AG20443 (cell line): ENCODE measurements around the gene DCAF17.
"Not testable (repeated sequence)": the region's sequence is repeated elsewhere in the genome, so short reads cannot be mapped to it uniquely, and the experiment has no call there.

Source experiments
- DNase-seq: peaks from one replicate; pipeline ENCODE4 v3.0.0; 2012; ENCODE audit warnings: low spot score, mixed read lengths

Gene DCAF17

GRCh38 chr2:171411214-171411613, 22.8 kb upstream of the DCAF17 start:
- DNase-seq = no peak

DNA sequence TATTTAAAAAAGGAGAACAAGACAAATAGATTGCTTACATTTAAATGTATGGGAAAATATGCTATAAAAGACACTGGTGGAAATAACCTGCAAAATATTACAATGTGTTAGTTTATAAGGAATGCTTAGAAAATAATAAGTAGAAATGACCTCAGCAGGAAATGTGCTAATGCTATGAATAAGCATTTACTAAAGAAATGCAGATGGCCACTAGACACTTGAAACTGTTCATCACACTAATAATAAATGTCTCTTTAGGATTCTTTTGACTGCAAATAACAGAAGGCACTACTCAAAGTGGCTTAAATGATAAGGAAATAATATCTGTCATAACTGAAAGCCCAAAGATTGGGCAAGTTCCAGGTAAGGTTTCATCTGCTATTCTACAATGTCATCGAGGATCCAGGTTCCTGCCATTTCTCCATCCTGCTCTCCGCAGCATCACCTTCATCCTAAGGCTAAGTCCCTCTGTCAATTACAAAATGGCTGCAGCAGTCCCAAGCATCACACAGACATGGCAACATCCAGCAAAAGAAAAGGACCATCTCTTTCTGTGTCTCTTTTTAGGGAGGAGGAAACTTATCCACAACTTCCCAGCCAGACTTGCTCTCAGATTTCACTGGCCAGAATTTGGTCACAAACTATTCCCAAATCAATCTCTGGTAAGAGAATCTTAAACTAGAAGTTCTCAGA, 22.1 kb upstream of the DCAF17 start:
- no peak for DNase-seq

DNA sequence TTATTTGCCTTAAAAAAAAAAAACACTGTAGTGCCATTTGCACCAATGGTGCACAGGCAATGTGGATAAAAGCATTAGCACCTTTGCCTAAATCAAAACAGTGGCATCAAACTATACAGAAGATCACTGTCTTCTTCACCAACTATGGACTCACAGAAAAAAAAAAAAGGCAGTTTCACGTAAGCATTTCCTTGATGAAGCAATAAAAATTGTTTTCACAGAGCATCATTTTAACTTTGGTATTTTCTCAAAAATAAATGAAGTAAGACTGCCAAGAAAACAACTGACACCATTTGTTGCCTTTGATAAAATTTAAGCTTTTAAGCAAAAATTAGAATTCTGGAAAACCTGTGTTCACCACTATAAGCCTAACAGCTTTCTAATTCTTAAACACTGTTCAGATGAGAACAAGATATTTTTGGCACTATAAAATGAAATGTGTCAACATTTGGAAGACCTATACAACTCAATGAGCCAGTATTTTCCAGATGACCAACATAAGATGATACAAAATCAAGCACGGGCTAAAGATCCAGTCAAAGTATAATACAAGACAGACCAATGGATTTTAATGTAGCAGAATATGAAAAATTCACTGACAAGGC, 21.4 kb upstream of the DCAF17 start:
- no peak for DNase-seq

- not testable (repeated sequence) for DNase-seq
Measured at GRCh38 chr2:171414645-171415044, 19.4 kb upstream of the DCAF17 start.

DNA sequence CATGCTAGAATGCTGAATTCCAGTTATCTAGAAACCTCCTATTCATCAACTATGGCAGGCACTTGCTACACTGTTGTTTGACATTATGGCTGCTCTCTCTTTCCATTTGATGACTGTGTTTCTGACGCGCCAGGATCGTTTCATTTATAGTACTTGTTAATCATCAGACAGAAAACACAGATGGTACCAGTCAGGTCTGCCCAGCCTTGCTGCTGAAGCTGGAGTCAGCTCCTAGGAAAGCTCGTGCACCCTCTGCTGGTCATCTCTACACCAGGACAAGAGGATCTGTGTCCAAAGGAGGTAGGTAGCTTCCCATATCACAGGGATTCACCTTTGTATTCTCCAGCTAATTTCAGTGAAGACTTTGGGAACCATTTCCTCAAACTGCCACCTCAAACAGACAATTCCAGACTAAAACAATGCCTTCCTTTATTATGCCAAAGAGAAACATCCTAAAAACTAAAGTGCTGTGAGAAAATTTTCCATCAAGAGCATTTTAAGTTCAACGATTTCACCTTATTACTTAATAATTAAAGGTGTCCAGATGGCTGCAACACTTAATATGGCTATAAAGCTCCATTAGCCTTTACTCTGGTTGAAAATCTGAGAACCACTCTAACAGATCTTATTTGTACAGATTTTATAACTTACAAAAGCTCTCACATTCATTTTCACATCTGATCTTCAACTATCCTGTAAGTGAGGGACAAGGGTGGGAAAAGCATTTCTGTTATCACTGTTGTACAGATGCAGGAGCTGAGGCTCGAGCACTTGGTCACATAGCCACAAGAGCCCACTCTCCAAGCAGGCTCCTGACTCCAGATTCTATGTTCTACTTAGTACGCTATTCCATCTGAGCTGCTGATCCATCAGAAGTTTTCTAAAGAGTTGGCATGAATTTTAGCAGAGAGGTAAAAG, 17.8 kb upstream of the DCAF17 start:
- DNase-seq = peak; percentile 88

DNA sequence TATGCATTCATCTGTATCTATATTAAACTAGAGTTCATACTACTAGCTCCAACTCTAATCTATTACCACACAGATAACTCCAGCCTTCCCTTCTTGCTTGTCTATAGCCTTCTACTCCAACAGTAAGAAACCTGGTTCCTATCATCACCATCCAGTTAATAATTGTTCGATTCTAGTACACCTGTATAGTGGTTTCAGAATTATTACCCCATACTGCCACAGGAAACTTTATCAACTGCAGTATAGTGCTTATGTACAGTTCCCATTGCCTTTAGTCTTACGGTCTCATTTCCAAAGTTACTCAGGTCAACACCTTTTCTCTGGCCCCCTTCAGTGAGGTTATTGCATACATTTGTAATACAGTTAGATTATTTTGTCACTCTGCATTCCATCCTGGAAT, 14.7 kb upstream of the DCAF17 start:
- no peak for DNase-seq

- DNase-seq = no peak
Measured at GRCh38 chr2:171420728-171421563, 13.1 kb upstream of the DCAF17 start.

- not testable (repeated sequence) for DNase-seq
Measured at GRCh38 chr2:171422710-171423495, 11.1 kb upstream of the DCAF17 start.

DNA sequence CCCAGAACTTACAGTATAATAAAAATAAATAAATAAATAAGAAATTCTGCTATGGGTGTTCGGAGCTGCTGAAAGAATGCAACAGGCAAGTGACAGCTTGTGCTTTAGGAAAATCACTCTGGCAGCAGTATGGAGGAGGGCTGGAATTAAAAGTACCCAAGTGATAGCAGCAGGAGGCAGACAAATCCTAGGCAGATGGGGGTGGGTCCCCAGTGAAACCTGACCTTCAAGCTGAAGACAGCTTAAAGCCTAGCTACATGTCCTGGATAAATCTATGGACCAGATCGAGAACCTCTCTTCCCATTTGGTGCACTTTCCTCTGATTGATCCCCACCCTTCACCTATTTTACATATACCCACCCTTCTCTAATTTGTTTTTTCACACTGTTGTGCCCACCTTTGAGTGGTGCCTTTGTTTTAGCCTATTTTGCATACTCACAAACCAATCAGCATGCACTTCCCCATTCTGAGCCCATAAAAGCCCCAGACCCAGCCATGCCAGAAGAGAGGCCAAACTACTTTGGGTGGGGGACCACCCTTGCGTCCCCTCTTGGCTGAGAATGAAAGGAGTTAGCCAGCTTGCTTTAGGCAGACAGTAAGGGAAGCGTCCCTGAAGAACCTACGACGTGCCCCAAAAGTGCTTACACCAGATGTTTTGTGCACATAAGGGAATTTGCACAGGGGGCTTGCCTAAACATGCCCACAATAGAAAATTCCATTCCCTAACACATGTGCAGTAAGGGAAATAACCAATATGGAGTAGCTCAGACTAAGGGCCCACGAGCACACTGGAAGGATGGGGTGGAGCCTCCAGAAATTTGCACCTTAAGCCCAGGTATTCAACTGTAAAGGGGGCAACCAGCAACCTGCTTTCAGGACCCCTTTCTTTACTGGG, 3.3 kb upstream of the DCAF17 start:
- no peak for DNase-seq

DNA sequence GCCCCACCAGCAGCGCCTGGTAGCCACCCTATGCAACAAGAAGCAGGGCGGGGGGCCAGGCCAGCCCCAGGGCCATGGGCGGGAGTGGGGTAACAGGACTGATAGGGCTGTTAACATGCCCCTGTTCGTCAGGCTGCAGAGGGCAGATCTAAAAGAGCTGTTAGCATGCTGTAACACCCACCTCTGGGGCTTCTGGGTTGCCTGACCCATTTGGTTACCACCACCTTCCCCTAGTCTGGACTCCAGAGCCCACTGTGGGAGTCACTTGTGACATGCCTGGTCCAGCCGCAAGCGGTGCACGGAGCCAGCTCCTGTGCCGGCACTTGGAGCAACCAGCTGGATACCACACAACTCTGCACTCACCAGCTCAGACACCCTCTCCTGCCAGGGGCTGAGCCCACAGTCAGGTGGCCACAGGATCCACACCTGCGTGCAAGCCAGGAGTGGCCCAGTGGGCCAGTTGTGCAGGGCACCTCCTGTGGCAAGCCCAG, 2.3 kb upstream of the DCAF17 start:
- no peak for DNase-seq

DNA sequence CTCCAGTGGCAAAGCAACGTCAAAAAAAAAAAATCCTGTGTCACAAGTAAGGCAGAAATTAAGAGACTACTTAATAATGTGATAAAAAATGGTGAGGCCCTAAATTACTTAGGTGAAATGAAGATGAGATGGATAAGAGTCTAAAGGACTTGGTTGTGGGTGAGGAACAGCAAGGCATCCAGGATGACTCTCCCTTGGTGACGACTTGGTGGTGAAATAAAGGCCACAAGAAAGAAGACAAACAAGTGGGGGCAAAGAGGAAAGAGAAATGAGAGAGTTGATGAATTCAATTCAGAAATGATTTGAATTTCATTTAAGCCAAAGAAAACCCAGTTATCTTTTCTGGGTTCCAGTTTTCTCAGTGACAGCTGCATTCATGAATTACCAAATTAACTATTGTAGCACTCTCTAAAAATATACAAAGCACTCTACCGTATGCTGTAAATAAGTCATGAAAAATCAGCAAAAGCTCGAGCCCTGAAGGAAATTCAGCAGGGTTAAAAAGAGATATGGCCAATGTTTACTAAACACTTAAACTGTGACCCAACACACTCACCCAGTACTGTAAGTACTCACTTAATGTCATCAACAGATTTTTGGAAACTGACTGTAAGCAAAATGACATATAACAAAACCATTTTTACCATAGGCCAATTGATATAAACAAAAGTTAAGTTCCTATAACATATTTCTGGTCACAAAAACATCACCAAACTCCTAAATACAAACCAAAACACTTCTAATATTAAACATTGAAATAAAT, 1.6 kb upstream of the DCAF17 start:
- no peak for DNase-seq

DNA sequence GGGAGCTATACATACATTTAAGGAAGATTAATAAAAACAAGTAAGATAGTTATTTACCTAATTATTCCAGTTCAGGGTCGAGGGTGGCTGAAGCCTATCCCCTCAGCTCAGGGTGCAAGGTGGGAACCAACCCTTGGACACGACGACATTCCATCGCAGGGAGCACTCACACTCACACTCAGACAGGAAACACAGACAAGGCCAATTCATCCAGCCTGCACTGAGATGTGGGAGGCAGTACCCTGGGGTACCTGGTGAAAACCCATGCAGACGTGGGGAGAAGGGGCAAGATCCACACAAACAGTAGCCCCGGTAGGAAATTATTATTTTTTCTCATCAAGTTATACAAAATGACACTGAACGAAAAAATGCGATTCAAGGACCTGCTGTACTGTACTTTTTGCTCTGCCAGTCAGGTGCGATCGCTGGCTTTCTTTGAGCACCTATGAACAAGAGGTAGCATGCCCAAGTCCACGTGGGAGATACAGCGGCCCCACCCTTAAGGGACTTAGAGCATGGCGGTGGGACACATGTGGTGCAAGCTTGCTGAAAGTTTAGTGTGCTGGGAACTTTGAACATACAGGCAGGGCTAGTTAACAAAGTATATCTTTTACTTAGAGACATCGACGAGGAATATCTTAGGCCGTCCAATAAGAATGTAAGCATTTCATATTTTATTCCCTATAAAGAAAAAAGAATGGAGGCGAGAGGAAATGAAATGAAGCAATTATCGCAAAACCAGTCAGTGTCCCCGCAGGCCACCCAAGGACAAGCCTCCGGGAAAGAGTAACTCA, 860 bp upstream of the DCAF17 start:
- peak; percentile 27 for DNase-seq

DNA sequence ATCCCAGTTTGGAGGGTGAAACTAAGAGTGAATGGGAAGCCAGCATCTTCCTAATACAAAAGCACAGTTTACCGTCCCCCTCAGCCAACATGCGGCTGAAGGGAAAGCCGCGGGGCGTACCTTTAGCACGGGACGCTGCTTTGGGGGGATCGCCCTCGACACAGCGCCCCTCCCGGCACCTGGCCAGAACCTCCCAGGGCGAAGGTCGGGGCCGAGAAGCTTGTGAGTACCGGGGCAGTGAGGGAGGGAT, 338 bp upstream of the DCAF17 start, which contains the start of gene METTL8:
TSS of gene METTL8 (minus strand) at position 228 of the 250 bp plus-strand sequence. CDS start 41,805 bp downstream, outside the sequence.
- DNase-seq = no peak

- DNase-seq = peak; percentile 19
Measured at GRCh38 chr2:171436307-171436706, 2.3 kb downstream of the DCAF17 start.

- no peak for DNase-seq
Measured at GRCh38 chr2:171441470-171441869, 7.4 kb downstream of the DCAF17 start.

- DNase-seq = no peak
Measured at GRCh38 chr2:171447675-171448074, 13.6 kb downstream of the DCAF17 start.

- no peak for DNase-seq
Measured at GRCh38 chr2:171451074-171451473, 17.0 kb downstream of the DCAF17 start.

DNA sequence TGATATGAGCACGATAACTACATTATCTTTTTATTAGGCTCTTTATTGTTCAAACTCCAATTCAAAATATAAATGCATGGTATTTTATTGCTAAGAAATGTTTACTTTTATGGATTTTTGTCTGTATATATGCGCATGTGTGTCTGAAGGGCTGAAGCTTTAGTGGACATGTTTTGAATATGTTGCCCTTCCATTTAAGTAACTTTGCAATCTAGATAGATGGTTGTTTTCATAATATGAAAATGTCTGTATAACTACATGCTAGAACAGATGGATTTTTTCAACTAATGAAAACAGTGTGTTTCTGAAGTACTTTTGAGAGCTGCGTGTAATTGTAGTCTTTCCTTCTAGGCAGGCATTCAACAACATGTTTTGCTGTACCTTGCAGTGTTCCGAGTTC, 18.7 kb downstream of the DCAF17 start:
- DNase-seq = no peak

DNA sequence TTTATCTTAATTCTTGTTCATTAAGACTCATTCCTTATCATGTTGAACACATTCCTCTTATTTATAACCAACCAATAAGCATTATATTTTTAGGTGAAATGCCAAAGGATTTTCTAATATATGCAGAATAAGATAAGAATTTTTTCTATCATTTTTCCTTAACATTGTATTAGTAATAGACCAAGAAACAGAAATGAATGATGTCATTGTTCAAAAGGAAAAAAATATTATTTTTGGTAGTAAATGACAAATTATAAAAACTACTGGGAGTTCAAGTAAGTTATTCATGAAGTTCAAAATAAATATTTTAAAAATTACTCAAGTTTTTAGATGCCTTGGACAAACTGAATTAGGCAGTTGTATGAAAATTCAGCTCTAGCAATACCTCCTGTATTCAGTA, 25.5 kb downstream of the DCAF17 start:
- DNase-seq = no peak
